GM19452 (cell line): Measurements from ENCODE around the gene BICD1.
"Not testable (repeated sequence)": the region's sequence is repeated elsewhere in the genome, so short reads cannot be mapped to it uniquely, and the experiment has no call there.

Experiments used
- ATAC-seq: cut with Tn5 transposase; IDR thresholded peaks from one replicate; pipeline ENCODE4 v1.9.1; 2021; ENCODE audit not compliant: unreplicated experiment

The BICD1 gene

GRCh38 chr12:32106517-32107358 lies at the start of gene BICD1:
Gene BICD1 (plus strand): TSS chr12:32106847. CDS start chr12:32107332, 485 bp downstream.
- ATAC-seq: peak; percentile 79

GRCh38 chr12:32061033-32061432 lies 45.6 kb upstream of the BICD1 start:
- no peak for ATAC-seq

GRCh38 chr12:32062881-32063280 lies 43.8 kb upstream of the BICD1 start:
- ATAC-seq: no peak

GRCh38 chr12:32063796-32064195 lies 42.9 kb upstream of the BICD1 start:
- no peak for ATAC-seq

GRCh38 chr12:32066206-32066605 lies 40.4 kb upstream of the BICD1 start:
- no peak for ATAC-seq

GRCh38 chr12:32069071-32069470 lies 37.6 kb upstream of the BICD1 start:
- ATAC-seq: no peak

- no peak for ATAC-seq
Observed at GRCh38 chr12:32069731-32070130, 36.9 kb upstream of the BICD1 start.

GRCh38 chr12:32070370-32070769 lies 36.3 kb upstream of the BICD1 start:
- no peak for ATAC-seq

GRCh38 chr12:32072102-32072501 lies 34.5 kb upstream of the BICD1 start:
- no peak for ATAC-seq

- ATAC-seq: no peak
Observed at GRCh38 chr12:32074432-32074831, 32.2 kb upstream of the BICD1 start.

GRCh38 chr12:32076941-32077340 lies 29.7 kb upstream of the BICD1 start:
- ATAC-seq: no peak

- no peak for ATAC-seq
Observed at GRCh38 chr12:32080435-32080834, 26.2 kb upstream of the BICD1 start.

GRCh38 chr12:32083489-32083888 lies 23.2 kb upstream of the BICD1 start:
- ATAC-seq: no peak

- no peak for ATAC-seq
Observed at GRCh38 chr12:32084017-32084688, 22.5 kb upstream of the BICD1 start.

GRCh38 chr12:32084753-32085152 lies 21.9 kb upstream of the BICD1 start:
- ATAC-seq: no peak

- ATAC-seq: no peak
Observed at GRCh38 chr12:32087306-32087705, 19.3 kb upstream of the BICD1 start.

GRCh38 chr12:32089156-32089555 lies 17.5 kb upstream of the BICD1 start:
- no peak for ATAC-seq

- no peak for ATAC-seq
Observed at GRCh38 chr12:32089586-32089985, 17.1 kb upstream of the BICD1 start.

GRCh38 chr12:32091696-32092095 lies 15.0 kb upstream of the BICD1 start:
- ATAC-seq: no peak

GRCh38 chr12:32098112-32098511 lies 8.5 kb upstream of the BICD1 start:
- ATAC-seq: no peak

GRCh38 chr12:32099275-32099674 lies 7.4 kb upstream of the BICD1 start:
- ATAC-seq: not testable (repeated sequence)

- ATAC-seq: no peak
Observed at GRCh38 chr12:32100361-32100760, 6.3 kb upstream of the BICD1 start.
